HepG2 (cell line): ENCODE results near the gene SSH3. TPM values are rescaled to one million over a fixed set of nuclear protein-coding genes. Genes with fewer than 3 reads are reported as not detected.

Source experiments
- ATAC-seq: fragments of 200-7000 bp; cut with Tn5 transposase; 3 replicates; pipeline ENCODE4 v1.9.1; 2020; ENCODE audit warnings: mild to moderate bottlenecking, moderate library complexity
- BruUV-seq: library from RNA; stranded (reverse); fragments of 400-500 nt; replicated peaks from 2 replicates; lab custom pipeline; 2021; lab: Mats Ljungman, UMichigan
- CTCF ChIA-PET: fragments of 300-600 bp; formaldehyde crosslinking; extraction: SDS; loops from one replicate; lab custom pipeline; 2021; ENCODE audit warnings: low total read pairs, inconsistent platforms, low intra/inter-chr PET ratio; lab: Yijun Ruan, JAX
- POLR2A ChIA-PET: fragments of 350-600 bp; sonication (Branson Sonifier 250); formaldehyde crosslinking; loops from one replicate; lab custom pipeline; 2020; ENCODE audit warnings: antibody characterized with exemption, inconsistent platforms; lab: Yijun Ruan, JAX
- DNase-seq: peaks from one replicate; pipeline ENCODE4 v3.0.0-alpha.2; 2015; ENCODE audit warnings: low spot score
- FAIRE-seq: peaks from 3 replicates; lab custom pipeline; 2011; peaks lifted over from hg19 to GRCh38; lab: Jason Lieb, UNC
- H2AFZ ChIP-seq: one replicate; pipeline ENCODE4 v1.6.1; 2011; ENCODE audit warnings: low read length, inconsistent platforms
- H3K27ac ChIP-seq: fragments of 300-600 bp; 3 replicates; pipeline ENCODE4 v1.8.0; 2011; ENCODE audit warnings: mixed run types, mild to moderate bottlenecking, mixed read lengths, low read length, inconsistent platforms; ENCODE audit not compliant: insufficient read depth; ENCODE audit errors: extremely low read length
- H3K27me3 ChIP-seq, 2 experiments: fragments of 200-600 bp in 1 of 2; 2 replicates in 1 of 2; 3 replicates in 1 of 2; pipeline versions ENCODE4 v1.6.0 to v1.8.0; 2011; ENCODE audit warnings: low read length in 2 of 2, mild to moderate bottlenecking in 2 of 2, moderate library complexity in 2 of 2, inconsistent platforms in 1 of 2; ENCODE audit not compliant: insufficient read depth in 2 of 2, control insufficient read depth in 1 of 2
- H3K36me3 ChIP-seq, 2 experiments: fragments of 200-600 bp in 1 of 2; replicated peaks in 1 of 2; 2 replicates in 1 of 2; 3 replicates in 1 of 2; pipeline versions ENCODE4 v1.5.1 to v1.8.0; 2011; ENCODE audit warnings: low read length in 2 of 2, inconsistent platforms in 1 of 2; ENCODE audit not compliant: insufficient read depth in 2 of 2, control insufficient read depth in 1 of 2
- H3K4me1 ChIP-seq: 2 replicates; pipeline ENCODE4 v1.5.1; 2012; ENCODE audit warnings: low read length, inconsistent platforms; ENCODE audit not compliant: insufficient read depth
- H3K4me2 ChIP-seq: 2 replicates; pipeline ENCODE4 v1.6.0; 2011; ENCODE audit warnings: low read depth, low read length, inconsistent platforms
- H3K4me3 ChIP-seq, 3 experiments: fragments of 200-600 bp in 1 of 3; sonication (generic), shearing (Covaris generic) in 1 of 3; replicated peaks in 1 of 3; 2 replicates each; pipeline ENCODE4 v1.5.1; 2011 to 2016; ENCODE audit warnings: low read length in 3 of 3, inconsistent platforms in 2 of 3, low read depth in 2 of 3, mild to moderate bottlenecking in 2 of 3, control low read depth in 1 of 3, mixed read lengths in 1 of 3; ENCODE audit not compliant: insufficient read depth in 1 of 3
- H3K79me2 ChIP-seq: one replicate; pipeline ENCODE4 v1.6.1; 2011; ENCODE audit warnings: low read length, inconsistent platforms; ENCODE audit not compliant: insufficient read depth
- H3K9ac ChIP-seq: 2 replicates; pipeline ENCODE4 v1.6.0; 2011; ENCODE audit warnings: mild to moderate bottlenecking, low read depth, low read length, inconsistent platforms; ENCODE audit not compliant: insufficient read depth
- H3K9me3 ChIP-seq: 2 replicates; pipeline ENCODE4 v1.5.1; 2012; ENCODE audit warnings: mild to moderate bottlenecking, low read length
- H4K20me1 ChIP-seq: 2 replicates; pipeline ENCODE4 v1.6.0; 2011; ENCODE audit warnings: inconsistent platforms, mild to moderate bottlenecking, low read length, moderate library complexity; ENCODE audit not compliant: insufficient read depth
- CHCHD3 ChIP-seq: sonication (generic); formaldehyde crosslinking; IDR thresholded peaks from 2 replicates; pipeline ENCODE4 v1.8.0; 2022; ENCODE audit warnings: mild to moderate bottlenecking, missing genetic modification reagents, moderate library complexity
- KDM2A ChIP-seq: sonication (generic); formaldehyde crosslinking; IDR thresholded peaks from 2 replicates; pipeline ENCODE4 v1.4.0; 2020; ENCODE audit warnings: low read depth, missing genetic modification reagents, borderline replicate concordance
- MTA1 ChIP-seq: sonication (generic); formaldehyde crosslinking; IDR thresholded peaks from 2 replicates; pipeline ENCODE4 v1.4.0; 2020; ENCODE audit warnings: missing genetic modification reagents, mild to moderate bottlenecking, borderline replicate concordance
- NFIC ChIP-seq: IDR thresholded peaks from 2 replicates; pipeline ENCODE4 v1.6.1; 2012; ENCODE audit warnings: mild to moderate bottlenecking, low read length, inconsistent platforms
- NFKBIZ ChIP-seq: IDR thresholded peaks from 2 replicates; pipeline ENCODE4 v1.6.1; 2018; ENCODE audit warnings: missing genetic modification reagents, missing compliant biosample characterization
- NR2F1 ChIP-seq, 2 experiments: fragments of 450-650 bp in 1 of 2; formaldehyde crosslinking in 1 of 2; IDR thresholded peaks; 2 replicates each; pipeline versions ENCODE4 v1.5.0 to v1.6.1; 2016 to 2020; ENCODE audit warnings: mild to moderate bottlenecking in 1 of 2, missing compliant biosample characterization in 1 of 2, missing genetic modification reagents in 1 of 2, moderate library complexity in 1 of 2
- RBM39 ChIP-seq: fragments of 200-400 bp; formaldehyde crosslinking; IDR thresholded peaks from one replicate; pipeline ENCODE4 v1.6.1; 2018; ENCODE audit warnings: antibody characterized with exemption, mild to moderate bottlenecking, low read depth, low read length; ENCODE audit not compliant: poor library complexity, severe bottlenecking
- RFX1 ChIP-seq: fragments of 450-650 bp; IDR thresholded peaks from 2 replicates; pipeline ENCODE4 v1.6.1; 2017
- TCF7L2 ChIP-seq: IDR thresholded peaks from 2 replicates; pipeline ENCODE4 v1.6.1; 2011; ENCODE audit warnings: mild to moderate bottlenecking, low read depth, low read length, moderate library complexity
- ZFAT ChIP-seq: sonication (generic); formaldehyde crosslinking; conservative IDR thresholded peaks from 2 replicates; pipeline ENCODE4 v1.8.1; 2023; ENCODE audit warnings: missing genetic modification reagents, inconsistent platforms
- ZNF329 ChIP-seq: sonication (generic); formaldehyde crosslinking; IDR thresholded peaks from 2 replicates; pipeline ENCODE4 v1.9.0; 2021; ENCODE audit warnings: low read depth, mild to moderate bottlenecking, missing genetic modification reagents
- ZNF577 ChIP-seq: sonication (generic); formaldehyde crosslinking; IDR thresholded peaks from 2 replicates; pipeline ENCODE4 v1.4.0; 2020; ENCODE audit warnings: mild to moderate bottlenecking, low read depth, missing genetic modification reagents, borderline replicate concordance
- ZNF773 ChIP-seq: sonication (generic); formaldehyde crosslinking; IDR thresholded peaks from 2 replicates; pipeline ENCODE4 v1.4.0; 2020; ENCODE audit warnings: missing genetic modification reagents, borderline replicate concordance
- ZNF781 ChIP-seq: sonication (generic); formaldehyde crosslinking; IDR thresholded peaks from 2 replicates; pipeline ENCODE4 v1.5.1; 2020; ENCODE audit warnings: borderline replicate concordance, mild to moderate bottlenecking, missing genetic modification reagents; ENCODE audit errors: not compliant biosample characterization
- WGBS: methylation state at CpG from one replicate; pipeline ENCODE4 v1.1.6; 2017; ENCODE audit warnings: low lambda C conversion rate; 5-methylcytosine and 5-hydroxymethylcytosine counted together
- in situ Hi-C: cut with HindIII; loops from 2 replicates; pipeline ENCODE4 v1.10.0; 2017; ENCODE audit warnings: low pct_unique_long_range_greater_than_20kb; ENCODE audit not compliant: extremely low pct_ligation_motif_present
- intact Hi-C: fragments of 100-400 bp; cut with micrococcal nuclease; formaldehyde crosslinking; loops from one replicate; pipeline ENCODE4 v1.10.0; 2022; ENCODE audit not compliant: unreplicated experiment
- polyA plus RNA-seq, 8 experiments: library from polyadenylated mRNA; depleted of rRNA in 3 of 8; stranded (reverse) in 7 of 8; unstranded in 1 of 8; fragments of >200 nt; fragmentation: Illumina TruSeq in 4 of 8; extraction: Trizol in 4 of 8; gene quantifications; 2 replicates each; pipeline versions ENCODE4 v1.2.1 to v1.2.3, GENCODE V29; 2011 to 2016; ENCODE audit warnings: low read depth in 4 of 8, missing spikeins in 1 of 8, mixed read lengths in 1 of 8; ENCODE audit not compliant: insufficient read depth in 1 of 8
- total RNA-seq, 5 experiments: library from RNA; depleted of rRNA; stranded (reverse); fragments of >200 nt; fragmentation: Illumina TruSeq; extraction: Trizol; gene quantifications; 2 replicates each; pipeline ENCODE4 v1.2.3, GENCODE V29; 2016; ENCODE audit warnings: low read depth in 1 of 5
- TF ChIP-seq, protein P1 (sequence below): IDR thresholded peaks from 2 replicates; pipeline ENCODE4 v1.6.1; 2016; ENCODE audit warnings: control low read depth
- TF ChIP-seq, protein P2 (sequence below): sonication (generic); formaldehyde crosslinking; IDR thresholded peaks from 2 replicates; pipeline ENCODE4 v1.5.0; 2020; ENCODE audit warnings: missing genetic modification reagents, mild to moderate bottlenecking, borderline replicate concordance
- TF ChIP-seq, protein P3 (sequence below): sonication (generic); formaldehyde crosslinking; IDR thresholded peaks from 2 replicates; pipeline ENCODE4 v1.5.0; 2020; ENCODE audit warnings: missing genetic modification reagents
- TF ChIP-seq, protein P4 (sequence below): IDR thresholded peaks from 2 replicates; pipeline ENCODE4 v1.6.1; 2016; ENCODE audit warnings: missing compliant biosample characterization, missing genetic modification reagents, borderline replicate concordance

The SSH3 gene
- total and polyA plus RNA-seq, 2 of the 13 experiments (the other 11 are each of a cell fraction or from before 2014, with no cell fraction given) = 12.4 to 18.8 TPM

DNA sequence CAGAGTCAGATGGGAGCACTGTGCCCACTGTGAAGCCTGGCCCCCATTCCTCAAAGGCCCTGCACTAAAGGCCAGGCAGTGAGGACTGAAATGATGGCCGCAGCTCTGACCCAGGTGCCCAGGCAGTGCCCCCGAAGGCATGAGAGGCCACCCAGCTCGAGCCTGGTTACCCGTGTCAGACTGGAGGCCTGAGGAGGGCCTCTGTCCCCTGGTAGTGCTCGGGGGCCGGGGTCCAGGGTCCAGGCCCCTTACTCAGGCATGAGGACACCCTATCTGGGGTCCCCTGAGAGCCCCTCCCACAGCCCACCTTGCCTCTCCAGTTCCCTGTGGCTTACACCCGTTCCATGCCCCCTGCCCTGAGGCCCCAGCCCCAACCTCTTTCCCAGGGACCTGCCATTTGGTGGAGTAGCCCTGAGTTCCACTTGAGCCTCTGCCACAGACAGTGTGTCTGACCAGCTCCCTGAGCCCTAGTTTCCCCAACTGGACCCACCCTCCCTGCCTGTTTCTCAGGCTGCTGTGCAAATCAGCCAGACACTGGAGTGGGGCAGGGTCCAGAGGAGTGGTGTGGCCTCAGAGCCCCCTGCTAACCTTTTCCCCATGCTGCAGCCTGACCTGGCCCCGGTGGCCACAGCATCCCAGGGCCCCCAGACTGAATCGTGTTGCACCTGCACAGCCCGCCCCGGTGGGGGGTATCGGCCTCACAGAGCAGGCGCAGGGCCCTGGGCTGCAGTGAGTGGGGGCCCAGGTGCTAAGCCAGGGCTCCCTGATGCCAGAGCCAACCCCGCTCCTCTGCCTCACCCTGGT is 25.0 kb upstream of the SSH3 start:
- no peak for FAIRE-seq
- ChIA-PET CTCF (no interaction called here), POLR2A (interaction anchor here (1.7 kb wide), 1 partner anchor 10 kb away, joined by 8 read pairs; the partner anchor contains the start of gene ANKRD13D)
- H3K79me2 ChIP-seq = peaks cover 11% of the 10 kb centered on the region
- intact Hi-C loops = no loop called here
- no peak overlapping the region for H3K9ac ChIP-seq
- DNase-seq = no peak
- H3K27me3 ChIP-seq = no peaks in the 10 kb centered on the region
- no peak overlapping the region for H3K27ac ChIP-seq
- H3K4me1 ChIP-seq = peaks cover 6% of the 10 kb centered on the region; the same call in 1 of the 2 replicates
- ATAC-seq = no peak
- H3K9me3 ChIP-seq = no peaks in the 10 kb centered on the region
- BruUV-seq = no TSS peak
- 97% methylated on average over 4 of the region's 14 CpGs for WGBS
- H2AFZ ChIP-seq = no peak overlapping the region
- H3K4me3 ChIP-seq = no peak overlapping the region
- peaks cover 33 to 75% of the 10 kb centered on the region in 2 experiments; a peak in 4 of 5 replicates for H3K36me3 ChIP-seq
- H4K20me1 ChIP-seq = peaks cover 20% of the 10 kb centered on the region; the same call in 1 of the 2 replicates
- TF ChIP-seq, protein P1, sequence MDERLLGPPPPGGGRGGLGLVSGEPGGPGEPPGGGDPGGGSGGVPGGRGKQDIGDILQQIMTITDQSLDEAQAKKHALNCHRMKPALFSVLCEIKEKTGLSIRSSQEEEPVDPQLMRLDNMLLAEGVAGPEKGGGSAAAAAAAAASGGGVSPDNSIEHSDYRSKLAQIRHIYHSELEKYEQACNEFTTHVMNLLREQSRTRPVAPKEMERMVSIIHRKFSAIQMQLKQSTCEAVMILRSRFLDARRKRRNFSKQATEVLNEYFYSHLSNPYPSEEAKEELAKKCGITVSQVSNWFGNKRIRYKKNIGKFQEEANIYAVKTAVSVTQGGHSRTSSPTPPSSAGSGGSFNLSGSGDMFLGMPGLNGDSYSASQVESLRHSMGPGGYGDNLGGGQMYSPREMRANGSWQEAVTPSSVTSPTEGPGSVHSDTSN (CRISPR knock-in tag) = no peak
- no peak for TF ChIP-seq CHCHD3 (CRISPR knock-in tag)
- TF ChIP-seq, protein P2, sequence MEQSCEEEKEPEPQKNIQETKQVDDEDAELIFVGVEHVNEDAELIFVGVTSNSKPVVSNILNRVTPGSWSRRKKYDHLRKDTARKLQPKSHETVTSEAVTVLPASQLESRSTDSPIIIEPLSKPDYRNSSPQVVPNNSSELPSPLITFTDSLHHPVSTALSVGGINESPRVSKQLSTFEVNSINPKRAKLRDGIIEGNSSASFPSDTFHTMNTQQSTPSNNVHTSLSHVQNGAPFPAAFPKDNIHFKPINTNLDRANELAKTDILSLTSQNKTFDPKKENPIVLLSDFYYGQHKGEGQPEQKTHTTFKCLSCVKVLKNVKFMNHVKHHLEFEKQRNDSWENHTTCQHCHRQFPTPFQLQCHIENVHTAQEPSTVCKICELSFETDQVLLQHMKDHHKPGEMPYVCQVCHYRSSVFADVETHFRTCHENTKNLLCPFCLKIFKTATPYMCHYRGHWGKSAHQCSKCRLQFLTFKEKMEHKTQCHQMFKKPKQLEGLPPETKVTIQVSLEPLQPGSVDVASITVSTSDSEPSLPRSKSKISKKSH = no peak
- TF ChIP-seq ZNF329 = no peak
- TF ChIP-seq, protein P3, sequence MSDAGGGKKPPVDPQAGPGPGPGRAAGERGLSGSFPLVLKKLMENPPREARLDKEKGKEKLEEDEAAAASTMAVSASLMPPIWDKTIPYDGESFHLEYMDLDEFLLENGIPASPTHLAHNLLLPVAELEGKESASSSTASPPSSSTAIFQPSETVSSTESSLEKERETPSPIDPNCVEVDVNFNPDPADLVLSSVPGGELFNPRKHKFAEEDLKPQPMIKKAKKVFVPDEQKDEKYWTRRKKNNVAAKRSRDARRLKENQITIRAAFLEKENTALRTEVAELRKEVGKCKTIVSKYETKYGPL (CRISPR knock-in tag) = no peak
- TF ChIP-seq ZFAT (CRISPR knock-in tag) = no peak
- TF ChIP-seq ZNF773 = no peak
- no peak for TF ChIP-seq RBM39
- TF ChIP-seq ZNF577 (CRISPR knock-in tag) = no peak
- no peak for TF ChIP-seq NR2F1 (CRISPR knock-in tag; IDR thresholded peaks at IDR 0.05)
- no peak for TF ChIP-seq NFIC
- TF ChIP-seq RFX1 = no peak
- TF ChIP-seq, protein P4, sequence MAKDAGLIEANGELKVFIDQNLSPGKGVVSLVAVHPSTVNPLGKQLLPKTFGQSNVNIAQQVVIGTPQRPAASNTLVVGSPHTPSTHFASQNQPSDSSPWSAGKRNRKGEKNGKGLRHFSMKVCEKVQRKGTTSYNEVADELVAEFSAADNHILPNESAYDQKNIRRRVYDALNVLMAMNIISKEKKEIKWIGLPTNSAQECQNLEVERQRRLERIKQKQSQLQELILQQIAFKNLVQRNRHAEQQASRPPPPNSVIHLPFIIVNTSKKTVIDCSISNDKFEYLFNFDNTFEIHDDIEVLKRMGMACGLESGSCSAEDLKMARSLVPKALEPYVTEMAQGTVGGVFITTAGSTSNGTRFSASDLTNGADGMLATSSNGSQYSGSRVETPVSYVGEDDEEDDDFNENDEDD (CRISPR knock-in tag) = no peak
- TF ChIP-seq ZNF781 = no peak
- TF ChIP-seq TCF7L2 = no peak
- TF ChIP-seq NFKBIZ = no peak
- no peak for TF ChIP-seq MTA1 (CRISPR knock-in tag)
- no peak for TF ChIP-seq KDM2A
- TF ChIP-seq, all 625 proteins: peak for 0
- in situ Hi-C loops = no loop called here
- no peak overlapping the region for H3K4me2 ChIP-seq
